Measurements from ENCODE around the gene KATNB1.

- no peak for TF ChIP-seq ATF3 (IDR thresholded peaks at IDR 0.05)
- no peak for TF ChIP-seq CTCF (IDR thresholded peaks at IDR 0.05 in 2 of 3, conservative IDR thresholded peaks at IDR 0.05 in 1 of 3; ENCODE audit: borderline replicate concordance in 1 of 3, insufficient read depth in 1 of 3, low read depth in 2 of 3, low read length in 2 of 3)
- TF ChIP-seq SIN3A (IDR thresholded peaks at IDR 0.05; ENCODE audit: low read depth), result no peak
These were observed 23.6 kb downstream of the KATNB1 start for GRCh38 chr16:57759131-57759530.
